Prostate gland (tissue), 2 donors: Measurements from ENCODE around the gene CELA2A.

Experiments used
- CTCF ChIP-seq, 4 experiments: fragments of 200-600 bp in 2 of 4; fragments of 450-650 bp in 2 of 4; sonication (generic) in 2 of 4; IDR thresholded peaks; 1 replicate in 3 of 4; 2 replicates in 1 of 4; pipeline ENCODE4 v1.5.1; 2016 to 2019; ENCODE audit warnings: antibody characterized with exemption in 4 of 4, mild to moderate bottlenecking in 2 of 4, moderate library complexity in 2 of 4
- POLR2A ChIP-seq: fragments of 450-650 bp; IDR thresholded peaks from one replicate; pipeline ENCODE4 v1.6.1; 2016; ENCODE audit warnings: antibody characterized with exemption, mild to moderate bottlenecking

GRCh38 chr1:15420853-15421465 lies 35.6 kb upstream of the CELA2A start:
- no peak for TF ChIP-seq CTCF (IDR thresholded peaks at IDR 0.05)
- no peak for TF ChIP-seq POLR2A
